GM19463 (cell line): ENCODE data around the gene RWDD1.
A peak's percentile ranks its signal among the peaks of the same experiment; 100 is the strongest.
"Not testable (repeated sequence)": the region's sequence is repeated elsewhere in the genome, so short reads cannot be mapped to it uniquely, and the experiment has no call there.

Experiments used
- ATAC-seq: cut with Tn5 transposase; IDR thresholded peaks from one replicate; pipeline ENCODE4 v1.9.1; 2021; ENCODE audit warnings: mild to moderate bottlenecking, moderate library complexity; ENCODE audit not compliant: unreplicated experiment

Gene RWDD1

GRCh38 chr6:116604868-116605267 is 33.6 kb downstream of the RWDD1 start:
- ATAC-seq = not testable (repeated sequence)

GRCh38 chr6:116605935-116606334 is 34.6 kb downstream of the RWDD1 start:
- ATAC-seq = no peak

GRCh38 chr6:116611056-116611455 is 39.8 kb downstream of the RWDD1 start:
- ATAC-seq = no peak

- peak; percentile 99 for ATAC-seq
Measured at GRCh38 chr6:116615937-116616736, 44.8 kb downstream of the RWDD1 start, which contains the start of gene RSPH4A. TSS of gene RSPH4A (plus strand) at chr6:116616479. CDS start at chr6:116616624, 145 bp downstream.

GRCh38 chr6:116616737-116617053 is 45.4 kb downstream of the RWDD1 start:
- peak; percentile 22 for ATAC-seq

- no peak for ATAC-seq
Measured at GRCh38 chr6:116624036-116624805, 52.9 kb downstream of the RWDD1 start.

GRCh38 chr6:116625872-116626271 is 54.6 kb downstream of the RWDD1 start:
- no peak for ATAC-seq

GRCh38 chr6:116629563-116629981 is 58.3 kb downstream of the RWDD1 start:
- ATAC-seq = no peak

- ATAC-seq = peak; percentile 79
Measured at GRCh38 chr6:116631379-116631990, 60.2 kb downstream of the RWDD1 start.

- ATAC-seq = no peak
Measured at GRCh38 chr6:116633685-116634084, 62.4 kb downstream of the RWDD1 start.
